GM19099 (cell line): ENCODE results near the gene FAM120A.

Experiments used
- POLR2A ChIP-seq: IDR thresholded peaks from 3 replicates; pipeline ENCODE4 v1.6.1; 2011; ENCODE audit warnings: low read depth; ENCODE audit not compliant: insufficient read length; ENCODE audit errors: extremely low read depth

Gene FAM120A

DNA sequence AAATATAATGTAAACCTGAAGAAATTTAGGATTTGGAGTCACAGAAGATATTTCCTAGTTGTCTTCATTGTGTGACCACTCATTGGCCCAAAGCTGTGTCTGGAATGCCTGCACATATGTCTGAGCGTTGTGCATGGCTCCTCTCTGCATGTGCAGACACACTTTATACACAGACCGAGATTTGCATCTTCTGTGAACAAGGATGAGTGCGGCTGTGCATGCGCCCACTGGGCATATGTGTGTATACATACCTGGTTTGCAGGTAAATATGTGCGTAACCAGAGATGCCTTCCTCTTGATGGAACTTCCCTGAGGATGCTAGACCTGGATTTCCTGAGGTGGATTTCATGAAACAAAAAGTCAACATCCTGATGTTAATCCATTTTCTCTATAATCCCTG is 144.0 kb downstream of the FAM120A start:
- no peak for TF ChIP-seq POLR2A

DNA sequence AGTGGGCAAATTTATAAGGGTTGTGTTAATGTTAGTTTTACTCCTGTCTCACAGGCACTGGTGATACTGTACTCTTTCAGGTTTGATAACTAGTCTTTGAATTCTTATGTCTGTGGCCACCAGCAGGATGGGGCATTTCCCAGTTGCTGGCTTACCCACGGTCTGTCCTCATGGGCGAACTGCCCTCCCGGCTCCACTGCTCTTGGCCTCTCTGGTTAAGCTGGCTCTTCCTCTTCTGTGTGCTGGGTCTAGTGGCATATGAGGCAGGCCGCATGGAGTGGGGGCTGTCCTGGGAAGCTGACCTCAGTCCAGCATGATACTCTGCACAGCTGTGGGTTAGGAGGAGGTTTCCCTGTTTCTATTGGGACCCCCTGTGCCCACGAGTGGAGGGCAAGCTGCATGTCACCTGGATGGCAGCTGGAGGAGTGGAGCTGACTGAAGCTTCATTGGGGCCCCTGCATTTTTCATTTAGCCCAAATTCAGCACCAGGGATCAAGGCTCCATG is 144.4 kb downstream of the FAM120A start:
- TF ChIP-seq POLR2A: no peak

DNA sequence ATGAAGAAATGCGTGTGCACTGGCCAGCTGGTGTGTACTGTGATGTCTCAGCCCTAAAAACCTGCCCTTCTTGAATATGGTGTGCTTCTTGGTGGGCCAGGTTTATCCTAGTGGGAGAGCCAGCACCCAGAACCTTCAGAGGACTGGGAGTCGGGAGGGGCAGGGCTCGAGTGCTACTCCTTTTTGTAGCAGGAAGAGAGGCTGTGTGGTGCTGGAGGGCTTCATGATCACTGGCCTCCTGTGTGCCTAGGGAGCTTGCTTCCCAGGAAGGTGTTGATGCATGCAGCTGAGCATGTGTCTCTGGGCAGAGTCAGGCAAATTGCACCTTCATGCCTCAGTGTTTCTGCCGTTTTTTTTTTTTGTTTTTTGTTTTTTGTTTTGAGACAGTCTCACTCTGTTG is 144.9 kb downstream of the FAM120A start:
- TF ChIP-seq POLR2A: no peak

DNA sequence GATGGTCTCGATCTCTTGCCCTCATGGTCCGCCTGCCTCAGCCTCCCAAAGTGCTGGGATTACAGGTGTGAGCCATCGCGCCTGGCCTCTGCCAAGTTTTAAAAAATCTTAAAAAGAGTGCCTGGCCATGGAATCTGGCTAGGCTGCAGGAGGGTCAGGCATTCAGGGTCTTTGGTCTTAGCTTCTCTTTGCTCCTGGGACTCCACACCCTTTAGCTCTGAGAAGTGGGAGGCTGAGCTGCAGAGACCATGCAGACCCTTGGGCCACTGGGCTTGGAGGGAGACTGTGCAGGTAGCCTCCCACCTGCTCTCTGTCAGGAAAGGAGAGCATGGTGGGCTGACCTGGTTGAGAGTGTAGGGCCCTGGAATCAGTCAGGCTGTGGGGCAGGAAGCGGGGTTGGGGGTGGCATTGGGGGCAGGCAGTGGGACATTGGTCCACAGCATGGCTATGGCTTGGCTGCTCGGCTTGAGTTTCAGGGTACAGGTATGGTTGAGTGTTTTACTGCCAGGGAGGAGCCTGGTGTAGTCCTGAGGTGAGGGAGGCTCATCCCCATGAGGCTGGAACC is 145.7 kb downstream of the FAM120A start:
- no peak for TF ChIP-seq POLR2A

DNA sequence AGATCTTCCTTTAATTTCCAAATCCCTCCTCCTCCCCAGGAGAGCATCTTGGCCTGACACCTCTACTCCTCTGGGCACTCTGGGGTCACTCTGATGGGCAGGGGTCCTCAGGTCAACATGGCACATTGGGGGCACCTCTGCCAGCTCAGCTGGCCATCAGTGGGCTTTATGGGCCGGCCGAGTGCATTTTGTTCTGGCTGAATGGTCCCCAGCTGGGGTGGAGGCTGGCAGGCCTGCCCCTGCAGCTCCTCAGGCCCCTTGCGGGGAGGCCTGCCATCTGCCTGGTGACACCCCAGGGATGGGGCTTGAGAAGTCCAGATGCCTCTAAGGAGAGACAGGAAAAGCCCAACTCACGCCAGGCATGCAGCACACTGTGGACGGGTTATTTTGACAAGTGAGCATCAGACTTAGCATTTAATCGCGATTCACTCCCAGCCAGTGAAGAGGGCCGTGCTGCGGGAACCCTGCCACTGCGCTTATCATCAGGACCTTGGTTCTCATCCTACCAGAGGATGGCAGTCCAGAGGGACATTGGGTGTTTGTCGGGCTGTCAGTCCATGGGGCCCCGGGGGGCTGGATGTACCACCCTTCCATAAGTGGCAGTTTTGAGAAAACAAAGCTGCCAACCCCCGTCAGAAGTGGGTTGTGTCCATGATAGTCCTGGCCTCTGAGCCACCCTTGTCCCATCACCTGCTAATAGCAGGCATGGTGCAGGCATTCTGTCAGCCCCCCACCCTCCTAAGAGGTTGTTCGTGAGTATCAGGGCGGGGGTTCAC is 146.6 kb downstream of the FAM120A start:
- no peak for TF ChIP-seq POLR2A

DNA sequence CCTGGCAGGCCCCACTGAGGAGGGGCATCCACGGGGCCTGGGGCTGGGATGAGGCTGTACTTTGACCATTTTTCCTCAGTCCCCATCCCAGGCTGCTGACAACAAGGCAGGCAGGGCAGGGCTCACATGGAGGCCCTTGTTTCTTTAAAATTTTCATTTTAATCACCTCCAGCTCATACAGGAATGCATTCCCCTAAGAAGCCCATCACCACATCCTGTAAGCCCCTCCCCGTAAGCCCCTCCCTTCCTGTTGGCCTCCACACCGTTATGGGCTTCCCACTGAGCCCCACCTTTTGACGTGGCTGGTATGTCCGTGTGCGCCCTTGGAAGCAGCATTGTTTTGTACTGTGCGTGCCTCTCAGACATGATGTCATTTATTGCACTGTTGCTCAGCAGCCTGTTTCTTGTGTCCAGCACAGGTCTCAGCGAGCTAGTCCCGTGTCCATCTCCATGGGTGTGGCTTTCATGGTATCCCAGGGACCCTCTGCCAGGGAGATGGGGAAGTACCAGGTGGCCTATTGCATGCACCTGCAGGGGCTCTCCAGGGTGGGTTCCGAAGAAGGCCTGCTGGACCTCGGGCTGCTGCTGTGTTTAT is 147.3 kb downstream of the FAM120A start:
- no peak for TF ChIP-seq POLR2A

DNA sequence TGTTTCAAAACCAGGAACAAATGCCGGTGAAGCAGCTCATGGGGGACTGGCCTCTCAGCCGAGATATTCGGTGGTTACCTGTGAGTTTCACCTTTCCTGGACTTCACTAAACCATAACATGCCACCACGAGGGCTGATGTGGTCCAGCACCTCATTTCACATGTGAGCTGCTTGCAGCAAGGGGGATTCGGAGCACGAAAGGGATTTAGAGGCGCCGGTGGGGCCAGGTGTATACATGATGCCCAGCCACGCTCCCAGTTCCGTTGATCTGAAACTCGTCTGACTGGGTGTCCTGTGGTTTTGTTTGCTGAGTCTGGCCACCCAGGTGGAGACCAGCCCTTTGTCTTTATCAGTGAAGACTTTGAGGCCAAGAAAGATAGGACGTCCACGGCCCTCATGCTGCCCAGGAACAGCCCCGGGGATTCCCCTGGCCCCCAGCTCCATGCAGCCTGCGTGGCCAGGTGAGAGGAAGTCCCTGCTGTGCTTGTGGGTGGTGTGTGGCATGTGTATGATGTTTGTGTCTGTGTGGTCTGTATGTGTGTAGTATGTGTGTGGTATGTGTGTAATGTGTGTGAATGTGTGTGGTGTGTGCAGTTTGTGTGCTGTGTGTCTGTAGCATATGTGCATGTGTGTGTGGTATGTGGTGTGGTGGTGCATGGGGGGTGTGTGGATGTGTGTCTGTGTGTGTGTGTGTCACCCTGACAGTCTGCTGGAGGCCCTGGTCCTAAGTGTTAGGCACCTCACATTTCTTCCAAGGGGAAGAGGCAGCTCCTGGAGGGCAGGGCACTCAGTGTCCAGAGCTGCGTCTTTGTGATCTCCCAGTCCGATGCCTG is 148.3 kb downstream of the FAM120A start:
- TF ChIP-seq POLR2A: no peak

DNA sequence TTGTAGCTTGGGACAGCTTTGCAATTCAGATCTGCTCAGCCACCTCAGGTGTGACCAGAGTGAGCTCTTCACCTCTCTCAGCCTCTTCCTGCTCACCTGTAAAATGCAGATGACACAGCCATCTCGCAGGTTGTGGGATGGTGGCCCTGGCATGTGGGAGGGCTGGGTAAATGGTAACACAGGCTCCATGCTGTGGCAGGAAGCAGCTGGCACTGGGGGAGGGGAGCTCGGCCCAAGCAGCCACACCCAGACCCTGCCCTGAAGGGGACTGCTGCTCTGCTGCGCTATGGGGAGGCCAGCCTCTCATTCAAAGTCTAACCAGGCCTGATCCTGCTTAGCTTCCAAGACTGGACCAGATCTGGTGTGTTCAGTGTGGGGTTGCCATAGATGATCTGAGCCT is 149.0 kb downstream of the FAM120A start:
- TF ChIP-seq POLR2A: no peak

DNA sequence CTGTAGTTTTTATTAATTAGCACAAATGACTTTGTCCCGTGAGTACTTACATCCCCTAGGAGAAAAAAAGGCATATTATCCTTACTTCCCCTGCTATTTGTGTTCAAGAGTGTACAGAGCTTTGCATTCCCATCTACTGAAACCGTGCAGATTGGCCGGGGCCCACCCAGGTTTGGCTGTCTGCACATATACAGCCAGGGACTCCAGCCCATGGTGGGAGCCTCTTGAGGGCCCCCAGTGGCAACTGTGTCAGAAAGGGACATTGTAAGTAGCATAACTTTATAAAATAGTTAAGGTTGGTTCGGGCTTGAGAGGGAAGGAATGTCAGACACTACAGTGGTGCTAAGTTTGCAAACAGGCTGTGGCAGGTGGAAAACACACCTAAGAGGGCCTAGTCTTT is 149.6 kb downstream of the FAM120A start:
- TF ChIP-seq POLR2A: no peak

DNA sequence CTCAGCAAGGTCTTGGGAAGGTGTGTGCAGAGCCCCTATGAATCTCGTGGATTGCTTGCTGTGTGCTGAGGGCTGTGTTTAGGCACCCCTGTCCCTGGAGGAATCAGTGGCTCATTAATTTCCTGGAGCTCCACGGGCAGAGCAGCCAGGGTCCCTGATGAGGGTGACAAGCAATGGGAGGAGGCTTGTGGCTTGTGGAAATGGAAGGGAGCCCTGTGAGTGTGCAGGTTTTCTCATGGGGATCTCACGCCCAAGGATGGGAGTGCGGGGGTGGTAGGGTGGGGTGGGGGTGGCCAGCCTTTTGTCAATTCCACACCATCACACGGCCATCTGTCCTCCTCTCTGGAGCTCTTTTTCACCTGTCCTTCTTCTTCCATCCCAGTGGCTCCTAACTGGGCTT is 150.2 kb downstream of the FAM120A start:
- no peak for TF ChIP-seq POLR2A

DNA sequence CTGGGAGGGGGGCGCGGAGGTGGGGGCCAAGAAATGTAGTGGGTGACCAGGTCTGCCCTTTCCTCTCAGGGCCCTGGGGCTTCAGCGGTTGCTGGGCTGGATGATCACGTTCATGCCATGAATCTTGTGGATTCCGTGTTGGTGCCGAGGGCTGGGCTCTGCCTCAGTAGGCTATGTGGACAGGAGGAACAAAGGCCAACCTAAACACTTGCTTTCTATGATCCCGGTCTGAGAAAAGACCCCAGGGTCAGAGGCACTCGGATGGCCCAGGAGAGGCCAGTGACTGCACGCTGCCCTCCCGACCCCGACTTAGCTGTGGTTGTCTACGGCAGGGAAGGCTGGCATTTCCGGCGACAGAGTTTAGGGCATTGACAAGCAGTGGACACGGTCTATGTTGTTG is 151.5 kb downstream of the FAM120A start:
- no peak for TF ChIP-seq POLR2A

DNA sequence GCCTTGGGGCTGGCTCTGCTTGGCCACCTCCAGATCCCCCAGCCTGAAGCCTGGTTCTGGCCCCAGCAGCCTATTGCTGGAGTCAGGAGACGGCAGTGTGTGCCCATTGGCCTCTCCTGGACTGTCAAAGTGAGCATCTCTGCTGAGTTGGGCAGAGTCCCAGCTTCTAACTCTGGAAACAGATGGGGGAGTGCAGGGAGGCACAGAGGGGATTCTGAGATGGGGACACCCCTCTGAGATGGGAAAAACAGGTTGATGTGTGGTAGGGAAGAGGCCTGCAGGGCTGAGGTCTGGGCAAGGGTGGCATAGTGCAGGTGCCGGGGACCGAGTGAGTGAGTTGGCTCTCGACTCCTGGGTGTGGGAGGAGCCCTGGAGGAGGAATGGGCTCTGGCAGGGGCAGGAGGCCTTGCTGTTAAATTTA is 152.4 kb downstream of the FAM120A start:
- TF ChIP-seq POLR2A: no peak

DNA sequence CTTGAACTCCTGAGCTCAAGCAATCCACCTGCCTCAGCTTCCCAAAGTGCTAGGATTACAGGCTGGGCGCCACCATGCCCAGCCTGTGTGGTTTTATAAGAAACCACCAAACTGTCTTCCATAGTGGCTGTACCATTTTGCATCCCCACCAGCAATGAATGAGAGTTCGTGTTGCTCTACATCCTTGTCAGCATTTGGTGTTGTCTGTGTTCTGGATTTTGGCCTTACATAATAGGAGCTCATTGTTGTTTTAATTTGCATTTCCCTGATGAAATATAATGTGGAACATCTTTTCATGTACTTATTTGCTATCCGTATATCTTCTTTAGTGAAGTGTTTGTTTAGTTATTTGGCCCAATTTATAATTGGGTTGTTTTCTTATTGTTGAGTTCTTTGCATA is 154.7 kb downstream of the FAM120A start:
- TF ChIP-seq POLR2A: no peak

DNA sequence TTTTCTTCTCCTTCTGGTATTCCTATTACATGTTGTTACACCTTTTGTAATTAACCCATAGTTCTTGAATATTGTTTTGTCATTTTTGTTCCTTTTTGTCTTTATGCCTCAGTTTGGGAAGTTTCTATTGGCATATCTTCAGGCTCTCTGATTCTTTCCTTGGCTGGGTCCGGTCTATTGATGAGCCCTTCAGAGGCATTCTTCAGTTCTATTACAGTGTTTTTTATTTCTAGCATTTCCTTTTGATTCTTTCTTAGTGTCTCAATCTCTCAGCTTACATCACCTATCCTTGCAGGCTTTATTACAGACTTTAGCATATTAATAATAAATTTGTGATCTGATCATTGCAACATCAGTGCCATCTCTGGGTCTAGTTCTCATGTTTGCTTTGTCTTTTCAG is 158.7 kb downstream of the FAM120A start:
- TF ChIP-seq POLR2A: no peak

DNA sequence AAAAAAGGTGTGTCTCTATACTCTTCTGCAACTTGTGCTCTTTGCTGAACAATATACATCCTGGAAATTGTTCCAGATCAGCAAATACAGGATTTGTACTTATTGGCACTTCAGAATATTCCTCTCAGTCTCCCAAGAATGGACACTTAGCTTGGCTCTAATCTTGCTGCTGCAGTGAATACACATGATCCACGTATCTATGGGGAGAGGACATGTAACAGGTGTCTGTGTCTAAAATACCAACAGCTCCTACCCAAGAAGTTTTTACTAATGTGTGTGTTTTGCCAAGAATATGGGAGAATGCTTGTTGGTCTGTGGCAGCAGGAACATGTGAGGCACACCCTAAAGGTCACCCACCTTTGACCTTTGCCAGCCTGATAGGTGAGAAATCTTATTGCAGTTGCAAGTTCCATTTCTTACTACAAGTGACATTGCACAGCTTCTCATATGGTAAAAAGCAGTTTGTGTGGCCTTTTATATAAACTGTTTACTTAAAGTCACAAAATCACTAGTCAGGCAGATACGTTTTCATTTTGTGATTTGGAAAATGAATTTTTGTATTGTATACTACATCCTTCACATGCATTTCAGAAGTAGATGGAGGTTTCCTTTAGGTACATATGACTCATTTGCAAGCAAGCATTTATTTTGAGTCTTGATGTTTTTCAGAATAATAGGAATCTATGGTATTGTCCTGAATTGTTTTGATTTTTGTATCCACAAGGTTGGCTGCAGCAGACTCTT is 160.7 kb downstream of the FAM120A start:
- no peak for TF ChIP-seq POLR2A

DNA sequence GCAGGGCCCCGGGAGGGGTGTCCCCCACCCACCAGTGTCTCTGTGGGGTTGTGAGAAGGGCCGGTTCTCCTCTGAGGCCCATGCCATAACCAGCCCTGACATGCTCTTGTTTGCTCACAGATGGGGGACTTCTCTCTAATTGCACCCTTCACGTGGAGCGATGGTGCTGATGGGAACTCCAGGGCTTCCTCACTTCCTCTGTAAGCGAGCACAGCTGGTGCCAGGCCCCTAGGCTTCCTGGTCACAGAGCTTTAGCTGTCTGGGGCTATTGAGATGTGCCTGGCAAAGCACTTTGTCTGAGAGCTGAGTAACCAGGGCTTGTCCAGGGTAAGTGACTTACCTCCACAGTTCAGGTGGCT is 161.3 kb downstream of the FAM120A start:
- no peak for TF ChIP-seq POLR2A

DNA sequence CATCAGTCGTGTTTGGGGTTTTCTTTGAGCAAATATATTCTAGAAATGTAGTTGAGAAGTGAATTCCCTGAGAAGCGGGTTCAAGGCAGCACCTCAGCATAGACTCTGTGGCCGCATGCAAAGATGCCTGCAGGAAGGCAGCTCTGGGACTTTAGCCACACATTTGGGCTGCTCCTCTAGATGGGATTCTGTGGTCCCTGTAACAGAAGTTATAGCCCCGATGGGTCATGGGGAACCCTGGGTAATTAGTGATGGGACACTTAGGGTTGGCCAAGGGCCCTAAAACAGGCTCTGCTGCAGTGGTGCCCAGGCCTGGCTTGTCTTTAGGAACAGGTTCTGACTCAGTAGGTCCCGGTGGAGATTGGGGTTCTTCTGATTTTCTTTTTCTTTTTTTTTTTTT is 161.7 kb downstream of the FAM120A start:
- TF ChIP-seq POLR2A: no peak
